ENCODE measurements around the gene GLI2.

The GLI2 gene

GRCh38 chr2:120712180-120712681 lies 23.4 kb upstream of the GLI2 start:
- no peak for DNase-seq (ENCODE audit: low spot score)

- no peak for DNase-seq (ENCODE audit: low spot score)
Measured at GRCh38 chr2:120715353-120715752, 20.3 kb upstream of the GLI2 start.

DNA sequence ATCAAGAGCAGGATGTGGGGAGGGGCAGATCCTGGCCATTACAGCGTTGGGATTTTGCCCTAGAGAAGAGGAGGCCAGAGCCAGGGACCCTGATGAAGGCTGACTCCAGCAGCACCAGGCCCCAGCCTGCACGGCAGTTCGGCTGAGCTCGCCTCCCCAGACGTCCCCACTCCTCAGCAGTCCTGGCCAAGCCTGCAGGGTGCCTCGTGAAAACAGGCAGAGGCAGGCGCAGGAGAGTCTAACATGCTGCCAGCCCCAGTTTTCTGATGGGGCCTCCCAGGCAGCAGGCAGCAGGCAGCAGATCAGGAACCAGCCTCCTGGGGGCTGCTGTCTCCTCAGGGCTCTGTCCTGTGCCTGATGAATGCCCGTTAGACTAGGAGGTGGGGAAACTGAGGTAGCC lies 19.7 kb upstream of the GLI2 start:
- no peak for DNase-seq (ENCODE audit: low spot score)

GRCh38 chr2:120716641-120717585 lies 18.8 kb upstream of the GLI2 start:
- DNase-seq (ENCODE audit: low spot score), result no peak

DNA sequence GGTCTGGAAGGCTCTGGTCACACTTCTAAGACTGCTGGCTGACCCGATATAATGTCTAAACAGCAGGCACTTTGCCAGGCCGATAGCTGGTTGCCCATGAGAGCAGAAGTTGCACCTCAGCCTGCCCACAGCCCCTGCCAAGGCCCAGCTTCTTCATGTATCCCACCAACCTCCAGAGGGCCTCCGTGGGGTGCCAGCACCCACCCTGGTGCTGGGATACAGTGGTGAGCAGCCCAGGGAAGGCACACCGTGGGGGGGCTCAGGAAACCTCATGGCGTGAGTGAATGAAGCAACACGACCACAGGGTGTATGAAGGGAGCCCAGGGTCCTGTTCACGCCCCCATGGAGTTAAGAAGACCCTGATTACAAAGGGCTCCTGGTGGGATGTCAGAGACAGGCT lies 16.2 kb upstream of the GLI2 start:
- DNase-seq (ENCODE audit: low spot score), result no peak

DNA sequence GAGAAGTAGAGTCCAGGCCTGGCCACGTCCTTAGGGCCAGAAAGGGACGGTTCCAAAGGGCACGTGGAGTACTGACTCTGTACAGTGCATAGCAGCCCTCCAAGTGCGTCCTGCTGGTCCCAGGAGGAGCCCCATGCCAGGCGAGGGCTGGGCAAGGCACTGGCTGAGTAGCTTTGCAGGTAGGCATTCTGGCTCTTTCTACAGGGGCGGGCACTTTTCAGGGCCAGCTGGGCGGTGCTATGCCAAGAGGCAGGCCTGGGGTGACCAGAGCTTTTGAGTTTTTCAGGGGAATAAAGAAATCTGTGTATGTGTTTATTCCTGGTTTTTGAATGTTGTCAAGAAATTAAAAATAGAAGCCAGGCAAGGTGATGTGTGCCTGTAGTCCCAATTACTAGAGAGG lies 15.4 kb upstream of the GLI2 start:
- no peak for DNase-seq (ENCODE audit: low spot score)

GRCh38 chr2:120720746-120721375 lies 14.8 kb upstream of the GLI2 start:
- DNase-seq (ENCODE audit: low spot score), result no peak

- no peak for DNase-seq (ENCODE audit: low spot score)
Measured at GRCh38 chr2:120722246-120722567, 13.5 kb upstream of the GLI2 start.

- no peak for DNase-seq (ENCODE audit: low spot score)
Measured at GRCh38 chr2:120722568-120723421, 12.9 kb upstream of the GLI2 start.

DNA sequence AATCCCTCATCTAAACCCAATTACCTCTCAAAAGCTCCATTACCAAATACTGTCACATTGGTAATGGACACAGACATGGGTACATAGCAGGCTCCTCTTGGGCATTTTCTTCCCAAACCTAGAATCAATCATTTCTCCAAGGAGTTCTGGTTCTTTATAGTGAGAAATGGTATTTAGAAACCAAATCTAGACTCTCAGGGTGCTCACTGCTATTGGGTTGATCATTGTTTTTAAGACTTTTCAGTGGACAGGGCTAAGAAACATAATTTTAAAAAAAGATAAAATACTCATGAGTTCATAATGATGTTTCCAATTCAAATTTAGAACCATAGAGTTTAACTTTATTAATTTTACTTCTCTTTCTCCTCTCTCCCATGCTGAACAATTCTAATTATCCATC lies 9.4 kb upstream of the GLI2 start:
- no peak for DNase-seq (ENCODE audit: low spot score)

DNA sequence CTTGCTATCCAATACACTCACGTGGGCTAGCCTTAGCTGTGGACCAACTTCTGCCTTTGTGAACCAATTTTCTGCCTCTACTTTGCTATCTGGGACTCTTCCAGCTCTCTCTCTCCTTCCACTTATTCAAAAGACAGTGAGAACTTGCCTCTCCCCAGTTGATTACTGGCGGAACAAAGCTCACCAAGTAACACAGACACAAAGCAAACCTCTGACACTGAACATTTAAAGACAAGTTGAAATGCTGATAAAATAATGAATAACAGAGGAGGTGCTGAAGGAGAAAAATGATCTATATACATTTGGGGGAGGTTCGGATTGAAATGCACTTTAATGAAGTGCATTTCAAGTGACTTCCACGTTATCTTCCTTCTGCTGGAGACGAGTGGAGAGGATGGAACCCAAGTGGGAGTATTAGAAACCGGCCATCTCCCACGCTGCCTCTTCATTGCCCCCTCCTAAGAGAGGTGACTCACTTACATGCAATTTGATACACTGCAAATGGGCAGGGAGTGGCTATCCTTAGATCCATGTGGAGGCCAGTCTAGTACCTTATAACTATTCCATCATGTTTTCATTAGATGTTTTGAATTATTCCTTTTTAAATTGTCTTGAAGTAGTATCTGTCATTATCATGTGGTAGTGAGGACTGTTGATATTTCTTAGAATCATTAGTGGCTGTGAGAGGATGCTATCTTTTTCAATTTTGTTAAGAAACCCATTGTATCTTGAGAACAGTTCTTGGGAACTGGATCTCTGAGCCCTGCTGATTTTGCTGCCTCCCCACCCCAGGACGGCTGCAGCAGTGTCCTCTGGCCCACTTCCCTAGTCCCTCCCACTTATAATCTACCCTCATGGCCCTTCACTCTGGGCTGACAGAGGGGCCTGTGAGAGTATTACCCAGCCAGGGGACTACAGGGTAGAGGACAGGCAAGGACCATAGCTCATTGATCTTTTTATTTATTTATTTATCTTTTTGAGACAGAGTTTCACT lies 6.0 kb upstream of the GLI2 start:
- DNase-seq (ENCODE audit: low spot score), result no peak

- DNase-seq (ENCODE audit: low spot score), result no peak
Measured at GRCh38 chr2:120731175-120731574, 4.5 kb upstream of the GLI2 start.

DNA sequence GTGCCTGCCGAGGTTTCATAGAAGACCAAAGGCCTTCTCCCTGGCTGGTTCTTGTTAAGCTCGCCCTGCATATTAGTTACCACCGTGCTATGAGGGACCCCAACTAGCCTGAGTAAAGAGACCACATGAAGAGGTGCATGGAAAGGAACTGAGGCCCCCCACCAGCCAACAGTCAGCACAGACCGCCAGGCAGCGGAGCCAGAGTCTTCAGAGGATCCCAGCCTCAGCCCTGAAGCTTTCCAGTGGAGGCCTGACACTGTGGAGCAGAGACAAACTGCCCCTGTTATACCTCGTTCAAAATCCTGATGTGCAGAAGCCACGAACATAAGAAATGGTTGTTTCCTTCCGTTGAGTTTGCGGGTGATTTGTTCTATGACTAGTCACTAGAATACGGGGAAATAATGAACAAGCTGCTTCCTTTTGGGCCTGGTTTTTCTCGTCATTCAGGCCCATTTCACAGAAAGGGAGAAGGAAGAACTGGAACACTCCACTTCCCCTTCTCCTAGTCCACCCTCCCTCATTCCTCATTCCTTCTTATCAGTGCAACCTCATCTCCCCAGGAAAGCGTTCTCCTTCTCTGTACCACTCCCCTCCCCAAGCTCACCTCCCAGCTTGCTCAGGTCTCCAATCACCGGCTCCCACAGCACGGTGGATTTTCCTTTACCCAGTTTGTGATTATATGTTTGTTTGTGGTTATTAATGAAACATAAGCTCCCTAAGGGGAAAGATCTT lies 3.0 kb upstream of the GLI2 start:
- DNase-seq (ENCODE audit: low spot score), result no peak

DNA sequence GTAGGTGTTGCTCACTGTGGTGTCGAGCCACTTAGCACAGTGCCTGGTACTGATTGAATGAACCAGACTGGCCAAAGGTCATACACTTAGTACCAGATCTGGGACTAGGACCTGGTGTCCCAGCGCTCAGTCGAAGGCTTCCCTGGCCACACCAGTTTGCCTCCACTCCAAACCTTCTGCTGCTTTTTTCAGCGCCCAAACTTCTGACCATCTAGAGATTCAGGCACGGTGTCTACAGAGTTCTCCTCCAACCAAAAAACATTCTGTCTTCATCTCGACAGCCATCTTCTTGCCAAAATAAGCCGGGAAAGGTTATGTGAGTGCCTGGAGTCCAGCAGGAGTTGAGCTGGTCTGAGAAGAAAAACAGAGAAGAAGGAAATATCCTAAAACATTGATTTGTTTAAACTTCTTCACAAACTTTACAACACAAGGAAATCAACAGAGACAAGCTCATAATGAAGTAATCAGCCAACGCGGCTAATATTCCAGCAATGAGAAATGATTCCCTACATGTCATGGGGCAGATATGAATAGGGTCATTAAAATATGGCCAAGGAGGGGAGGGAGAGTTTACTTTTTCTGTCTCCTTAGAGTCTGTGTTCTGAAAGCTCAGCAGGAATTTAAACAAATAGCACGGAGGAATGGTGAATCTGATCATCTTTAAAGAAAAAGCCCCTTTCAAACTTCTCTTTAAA lies 2.3 kb upstream of the GLI2 start:
- no peak for DNase-seq (ENCODE audit: low spot score)

DNA sequence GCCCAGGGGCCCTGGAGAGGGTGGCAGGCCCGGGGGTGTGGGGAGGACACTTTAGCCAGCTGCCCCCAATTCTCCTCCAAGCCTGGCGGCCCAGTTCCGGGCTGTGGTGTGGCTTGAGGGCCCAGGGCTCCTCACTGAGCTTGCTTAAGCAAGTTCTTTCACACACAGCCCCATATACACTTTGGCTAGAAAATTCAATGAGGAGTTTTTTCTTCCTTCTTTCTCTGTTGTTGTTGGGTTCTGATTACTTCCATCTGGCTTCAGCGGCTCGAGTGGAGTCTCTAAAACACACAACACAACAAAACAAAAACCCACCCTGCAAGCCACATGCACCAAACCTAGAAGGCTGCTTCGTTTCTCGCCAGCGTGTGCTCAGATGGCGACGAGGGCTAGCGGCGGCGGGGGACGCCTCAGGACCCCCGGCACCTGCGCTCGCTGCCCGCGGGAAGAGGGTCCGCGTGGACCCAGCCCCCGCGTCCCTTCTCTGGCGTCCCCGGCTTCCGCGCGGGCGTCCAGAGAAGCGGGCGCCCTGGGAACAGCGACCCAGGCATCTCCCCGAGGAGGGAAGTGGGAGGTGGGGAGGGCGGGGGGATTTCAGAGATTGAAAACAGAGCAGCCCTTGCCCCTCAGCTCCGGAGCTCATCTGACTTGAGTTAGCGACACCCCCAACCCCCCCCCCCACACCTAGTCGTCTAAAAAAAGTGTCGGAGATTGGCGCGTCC lies 577 bp upstream of the GLI2 start:
- no peak for DNase-seq (ENCODE audit: low spot score)

- no peak for DNase-seq (ENCODE audit: low spot score)
Measured at GRCh38 chr2:120736202-120736623, 545 bp downstream of the GLI2 start.

DNA sequence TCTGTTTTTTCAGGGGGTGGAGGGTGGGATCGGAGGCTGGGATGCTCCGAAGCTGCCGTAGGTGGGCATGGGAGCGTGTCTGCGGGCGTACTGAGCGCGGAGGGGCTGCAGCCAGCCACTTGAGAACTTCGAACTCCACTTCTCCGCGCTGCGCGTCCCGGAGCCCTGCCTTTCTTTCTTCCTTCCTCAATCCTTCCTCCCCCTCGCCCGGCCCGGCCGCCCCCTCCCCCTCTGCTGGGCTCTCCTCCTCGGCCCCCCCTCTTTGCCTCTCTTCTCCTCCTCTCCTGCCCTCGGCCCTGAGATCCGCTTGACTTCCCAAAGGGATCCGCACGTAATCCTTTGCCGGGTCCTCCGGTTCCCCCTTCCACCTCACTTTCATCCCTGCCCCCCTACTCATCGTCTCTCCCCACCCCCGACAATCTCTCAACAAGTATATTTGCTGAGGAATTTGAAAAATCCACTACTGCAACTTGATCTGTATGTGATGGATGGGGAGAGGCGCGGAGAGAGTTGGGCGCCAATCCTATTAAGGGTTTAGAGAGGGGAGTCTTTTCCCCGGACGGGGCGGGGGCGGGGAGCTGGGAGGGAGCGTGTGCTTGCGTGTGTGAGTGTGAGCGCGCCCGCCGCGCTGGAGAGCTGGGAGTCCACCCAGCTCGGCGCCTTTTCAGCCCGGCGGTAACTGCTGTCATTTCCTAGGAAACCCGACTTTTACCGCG lies 1.1 kb downstream of the GLI2 start:
- no peak for DNase-seq (ENCODE audit: low spot score)

DNA sequence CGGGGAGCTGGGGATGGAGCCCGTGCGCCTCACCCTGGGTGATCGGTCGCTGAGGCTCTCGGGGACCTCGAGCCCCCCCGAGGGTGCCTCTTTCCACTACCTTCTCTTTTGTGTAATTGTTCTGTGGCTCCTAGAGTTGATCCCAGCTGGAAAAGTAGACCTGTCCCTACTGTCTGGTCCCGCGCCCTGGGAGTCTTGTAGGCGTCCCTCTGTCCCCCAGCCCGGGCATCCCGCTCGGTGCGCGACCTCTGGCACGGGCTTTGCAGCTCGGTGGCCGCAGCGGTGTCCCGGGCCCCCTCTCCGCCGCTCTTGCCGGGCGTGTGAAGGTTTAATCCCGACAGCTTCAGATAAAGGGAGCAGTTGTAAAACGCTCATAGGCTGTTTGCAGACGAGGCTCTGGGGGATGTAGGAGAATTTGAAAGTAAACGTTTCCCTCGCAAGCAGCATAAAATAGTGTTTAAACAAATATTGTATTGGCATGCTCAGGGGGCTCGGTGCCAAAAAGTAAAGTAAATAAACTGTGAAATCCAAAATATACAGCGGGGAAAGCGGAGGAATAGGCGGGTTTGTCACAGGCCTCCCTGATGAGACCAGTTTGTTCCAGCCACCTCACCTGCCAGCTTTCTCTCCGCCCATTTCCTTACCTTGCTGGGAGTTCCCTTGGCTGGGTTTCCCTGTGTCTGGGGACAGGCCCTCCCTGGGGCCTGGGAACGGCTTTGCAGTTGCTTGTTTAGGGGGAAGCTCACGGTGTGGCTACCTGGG lies 1.9 kb downstream of the GLI2 start:
- DNase-seq (ENCODE audit: low spot score), result no peak
